GM12892 (cell line): ENCODE results near the gene ARFIP1.

Experiments
- DNase-seq: peaks from one replicate; pipeline ENCODE4 v3.0.0; 2011; ENCODE audit not compliant: insufficient read length
- FAIRE-seq: peaks from 2 replicates; lab custom pipeline; 2011; peaks lifted over from hg19 to GRCh38; lab: Jason Lieb, UNC
- POLR2A ChIP-seq: IDR thresholded peaks from 2 replicates; pipeline ENCODE4 v1.6.1; 2011; ENCODE audit warnings: low read depth, low read length, control low read depth
- POLR2AphosphoS5 ChIP-seq: IDR thresholded peaks from 2 replicates; pipeline ENCODE4 v1.6.1; 2011; ENCODE audit warnings: low read depth, low read length, control low read depth
- TAF1 ChIP-seq: IDR thresholded peaks from 2 replicates; pipeline ENCODE4 v1.6.1; 2011; ENCODE audit warnings: low read depth, mild to moderate bottlenecking, control low read depth, low read length, borderline replicate concordance

ARFIP1 gene

DNA sequence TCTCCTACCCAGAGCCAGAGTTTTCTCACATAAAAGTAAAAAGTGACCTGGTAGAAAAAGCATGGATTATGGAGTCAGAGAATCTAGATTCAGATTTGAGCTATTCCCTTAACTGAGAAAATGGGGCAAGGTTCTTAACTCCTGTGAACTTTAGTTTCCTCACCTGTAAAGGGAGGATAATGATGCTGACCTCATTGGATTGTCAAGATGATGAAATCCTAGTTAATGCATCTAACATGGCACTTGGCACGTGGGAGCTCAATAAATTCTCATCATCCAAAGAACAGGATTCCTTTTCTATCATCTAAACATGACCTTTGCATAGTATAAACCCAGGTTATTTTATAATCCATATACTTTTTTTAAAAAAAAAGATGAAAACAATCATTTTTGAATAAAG lies 175.0 kb downstream of the ARFIP1 start:
- FAIRE-seq: no peak
- TF ChIP-seq POLR2A (no peak), TAF1 (no peak), POLR2AphosphoS5 (no peak)
- no peak for DNase-seq

GRCh38 chr4:152956147-152956546 lies 176.4 kb downstream of the ARFIP1 start:
- TF ChIP-seq POLR2A: no peak
- TF ChIP-seq TAF1: no peak
- TF ChIP-seq POLR2AphosphoS5: no peak
- FAIRE-seq: no peak
- DNase-seq: no peak

GRCh38 chr4:152956650-152957436 lies 177.1 kb downstream of the ARFIP1 start:
- DNase-seq (no peak), FAIRE-seq (no peak)
- TF ChIP-seq TAF1 (no peak), POLR2AphosphoS5 (no peak), POLR2A (no peak)

DNA sequence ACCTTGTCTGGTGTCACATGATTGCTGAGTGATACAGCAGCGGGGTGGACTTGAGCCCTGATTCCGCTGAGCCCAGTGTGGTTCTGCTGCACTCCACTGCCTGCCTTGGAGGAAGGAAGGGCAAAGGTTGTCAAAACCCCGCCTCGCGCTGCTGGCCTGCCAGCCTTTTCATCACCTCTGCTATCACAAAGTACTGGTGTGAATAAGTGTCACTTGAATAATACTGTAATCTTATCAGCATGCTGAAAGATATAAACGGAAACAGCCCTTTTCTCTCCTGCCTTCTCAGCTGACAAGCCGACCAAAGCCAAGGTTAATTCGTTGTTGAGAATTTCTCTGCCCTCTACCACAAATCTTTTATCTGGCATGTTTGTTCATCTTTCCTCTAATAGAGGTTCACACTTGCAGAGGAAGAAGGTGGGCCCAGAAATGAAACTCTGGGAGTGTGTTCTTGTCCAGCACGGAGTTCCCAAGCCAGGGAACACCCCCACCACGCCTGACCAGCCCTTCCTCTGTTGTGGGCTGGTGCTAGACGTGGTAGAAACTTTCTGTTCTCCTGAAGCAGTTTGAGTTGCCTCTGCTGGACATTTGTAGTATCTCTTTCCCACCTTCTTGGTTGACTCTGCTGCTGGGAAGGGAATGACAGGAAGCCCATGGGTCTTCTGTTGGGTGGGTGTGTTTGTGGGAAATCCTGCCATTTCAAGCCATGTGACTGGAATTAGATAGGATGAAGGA lies 177.8 kb downstream of the ARFIP1 start:
- no peak for DNase-seq
- FAIRE-seq: no peak
- TF ChIP-seq TAF1 (no peak), POLR2AphosphoS5 (no peak), POLR2A (no peak)

GRCh38 chr4:152959080-152959479 lies 179.3 kb downstream of the ARFIP1 start:
- DNase-seq (no peak), FAIRE-seq (no peak)
- no peak for TF ChIP-seq POLR2AphosphoS5
- no peak for TF ChIP-seq TAF1
- no peak for TF ChIP-seq POLR2A

GRCh38 chr4:152960082-152960481 lies 180.3 kb downstream of the ARFIP1 start:
- FAIRE-seq (no peak), DNase-seq (no peak)
- no peak for TF ChIP-seq POLR2A
- no peak for TF ChIP-seq TAF1
- TF ChIP-seq POLR2AphosphoS5: no peak

- DNase-seq (no peak), FAIRE-seq (no peak)
- TF ChIP-seq TAF1 (no peak), POLR2AphosphoS5 (no peak), POLR2A (no peak)
Observed at GRCh38 chr4:152961014-152961772, 181.4 kb downstream of the ARFIP1 start.

DNA sequence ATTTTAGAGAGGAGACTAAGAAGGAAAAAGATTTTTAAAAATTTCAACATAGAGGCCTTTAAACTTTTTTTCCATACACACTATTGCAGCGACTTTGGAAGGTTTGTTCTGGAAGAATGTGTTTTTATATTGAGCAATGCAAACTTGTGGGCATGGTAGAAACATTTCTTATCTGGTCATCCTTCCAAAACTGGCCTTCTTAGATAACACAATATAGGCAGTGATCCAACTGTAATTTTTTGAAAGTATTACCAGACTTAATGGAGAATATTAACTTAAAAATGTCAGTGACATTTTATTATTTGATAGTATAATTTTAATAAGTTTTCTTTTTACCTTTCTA lies 182.0 kb downstream of the ARFIP1 start:
- TF ChIP-seq TAF1 (no peak), POLR2AphosphoS5 (no peak)
- no peak for FAIRE-seq
- DNase-seq: no peak
